Psoas muscle (tissue), 8 donors: ENCODE results near the gene MEF2B. TPM values are rescaled to one million over a fixed set of nuclear protein-coding genes. Genes with fewer than 3 reads are reported as not detected.
A peak's percentile ranks its signal among the peaks of the same experiment; 100 is the strongest.

Experiments
- ATAC-seq, 4 donors: fragments of 200-7000 bp; cut with Tn5 transposase; one replicate each; pipeline ENCODE4 v1.9.1; 2020; ENCODE audit warnings: moderate library complexity in 3 of 4, mild to moderate bottlenecking in 2 of 4
- DNase-seq, 2 donors: peaks; one replicate each; pipeline ENCODE4 v3.0.0-alpha.2; 2020
- H3K27ac ChIP-seq: fragments of 200-600 bp; one replicate; pipeline ENCODE4 v1.8.0; 2022
- H3K27me3 ChIP-seq, 3 donors: fragments of 200-600 bp in 1 of 3; one replicate each; pipeline versions ENCODE4 v1.6.1 to v1.8.0; 2013 to 2022; ENCODE audit warnings: low read length in 2 of 3, mild to moderate bottlenecking in 2 of 3, moderate library complexity in 1 of 3; ENCODE audit not compliant: insufficient read depth in 3 of 3
- H3K36me3 ChIP-seq, 2 donors: fragments of 200-600 bp in 1 of 2; one replicate each; pipeline versions ENCODE4 v1.6.1 to v1.8.0; 2013 to 2022; ENCODE audit warnings: low read depth in 1 of 2, mild to moderate bottlenecking in 1 of 2, moderate library complexity in 1 of 2; ENCODE audit not compliant: insufficient read depth in 1 of 2
- H3K4me1 ChIP-seq: fragments of 200-600 bp; one replicate; pipeline ENCODE4 v1.8.0; 2022
- H3K4me3 ChIP-seq: fragments of 200-600 bp; one replicate; pipeline ENCODE4 v1.8.0; 2022; ENCODE audit warnings: mild to moderate bottlenecking
- H3K9me3 ChIP-seq: fragments of 200-600 bp; one replicate; pipeline ENCODE4 v1.8.0; 2022
- CTCF ChIP-seq: fragments of 200-600 bp; IDR thresholded peaks from one replicate; pipeline ENCODE4 v1.8.0; 2022; ENCODE audit warnings: antibody characterized with exemption
- WGBS, 3 donors: extraction: QIAGEN DNeasy Blood & Tissue Kit; methylation state at CpG; one replicate each; pipeline versions ENCODE4 v1.1.6 to v1.1.7; 2013; 5-methylcytosine and 5-hydroxymethylcytosine counted together
- intact Hi-C, 2 donors: fragments of 100-400 bp; cut with DNase I; formaldehyde crosslinking; loops; one replicate each; pipeline versions ENCODE4 v1.11.0 to v1.14.2; 2022
- polyA plus RNA-seq, 3 donors: library from polyadenylated mRNA; stranded (reverse); fragments of 200-250 nt; gene quantifications; one replicate each; pipeline ENCODE4 v1.2.3, GENCODE V29; 2013
- total RNA-seq, 4 donors: library from RNA; stranded (reverse); fragmentation: NEBNext Ultra II Directional in 2 of 4; extraction: Animal tissue kit (Norgen Biotek cat#: 25700) in 2 of 4; gene quantifications; one replicate each; pipeline versions ENCODE4 v1.2.1 to v1.2.4, GENCODE V29; 2021 to 2023
- donor health status: healthy with polysubstance abuse.
- donor health status: DM: no; HTN: no; CAD: no; lungs with moderate emphysema.
- donor health status: Bipolar disorder and iron deficiency.
- donor health status: healthy.
- donor health status: DM: yes; HTN: yes; CAD: no.
- donor health status: DM: no; HTN: no; CAD: no.
- donor health status: DM: no; HTN: no; CAD: no.
- donor health status: DM: yes; HTN: yes; CAD: no.

The MEF2B gene
- total and polyA plus RNA-seq, 7 donors: 0.07 to 0.91 (median 0.56) TPM

- ATAC-seq (peak in 1 of 4 donors; percentile 4), DNase-seq (no peak)
- Histone ChIP-seq H3K36me3 (peaks cover 2 to 59% of the 10 kb centered on the region in 2 donors), H3K27me3 (no peaks in the 10 kb centered on the region), H3K4me3 (no peak overlapping the region), H3K9me3 (peaks cover 5% of the 10 kb centered on the region), H3K4me1 (no peaks in the 10 kb centered on the region), H3K27ac (no peak overlapping the region)
- TF ChIP-seq CTCF: no peak
- 81 to 95% (median 91%) methylated on average over 7 to 10 of the region's 10 CpGs for WGBS, 3 donors
- intact Hi-C loops: no loop called here
Observed at GRCh38 chr19:19121371-19121770, 48.7 kb downstream of the MEF2B start.

- Histone ChIP-seq H3K9me3 (peaks cover 5% of the 10 kb centered on the region), H3K4me3 (no peak overlapping the region), H3K36me3 (peaks cover 2 to 57% of the 10 kb centered on the region in 2 donors), H3K4me1 (no peaks in the 10 kb centered on the region), H3K27ac (no peak overlapping the region), H3K27me3 (no peaks in the 10 kb centered on the region)
- no peak for TF ChIP-seq CTCF
- WGBS, 3 donors: 67 to 74% (median 72%) methylated on average over 38 to 39 of the region's 39 CpGs
- ATAC-seq (peak in 2 of 4 donors; percentile 54 to 57), DNase-seq (peak in 1 of 2 donors; percentile 48)
- intact Hi-C loops: no loop called here
Observed at GRCh38 chr19:19120308-19121231, 49.5 kb downstream of the MEF2B start.

GRCh38 chr19:19119325-19120237 is 50.5 kb downstream of the MEF2B start:
- no peak overlapping the region for H3K27ac ChIP-seq
- H3K4me1 ChIP-seq: no peaks in the 10 kb centered on the region
- TF ChIP-seq CTCF: no peak
- no peak overlapping the region for H3K4me3 ChIP-seq
- H3K27me3 ChIP-seq: no peaks in the 10 kb centered on the region
- DNase-seq (no peak), ATAC-seq (peak in 1 of 4 donors; percentile 14)
- H3K9me3 ChIP-seq: peaks cover 5% of the 10 kb centered on the region
- 91 to 92% (median 91%) methylated on average over 38 to 39 of the region's 39 CpGs for WGBS, 3 donors
- intact Hi-C loops: no loop called here
- H3K36me3 ChIP-seq: peaks cover 2 to 57% of the 10 kb centered on the region in 2 donors

GRCh38 chr19:19115954-19116353 is 54.1 kb downstream of the MEF2B start:
- WGBS, 3 donors: 66 to 83% (median 67%) methylated on average over 9 of the region's 9 CpGs
- ATAC-seq (peak; percentile 46 to 78 (median 55)), DNase-seq (peak; percentile 53 to 78)
- H3K36me3 ChIP-seq: peaks cover 0 to 33% of the 10 kb centered on the region in 2 donors
- intact Hi-C loops: loop anchor here in 1 of 2 donors (1.0 kb wide), 1 partner anchor 63 kb away; no protein-coding TSS in a partner anchor
- H3K9me3 ChIP-seq: no peaks in the 10 kb centered on the region
- peak; percentile 47 for TF ChIP-seq CTCF
- no peaks in the 10 kb centered on the region for H3K27me3 ChIP-seq
- H3K27ac ChIP-seq: no peak overlapping the region
- no peak overlapping the region for H3K4me3 ChIP-seq
- no peaks in the 10 kb centered on the region for H3K4me1 ChIP-seq
